H1 (cell line): ENCODE data around the gene PRIMPOL.

ENCODE experiments used
- ATF2 ChIP-seq: IDR thresholded peaks from 2 replicates; pipeline ENCODE4 v1.6.1; 2012; ENCODE audit warnings: low read length, inconsistent platforms
- HDAC6 ChIP-seq: IDR thresholded peaks from one replicate; pipeline ENCODE4 v1.7.1; 2012; ENCODE audit warnings: low read depth, mild to moderate bottlenecking, inconsistent platforms, low read length, moderate library complexity
- RAD21 ChIP-seq, 2 experiments: IDR thresholded peaks in 1 of 2; conservative IDR thresholded peaks in 1 of 2; 2 replicates each; pipeline ENCODE4 v1.6.1; 2011; ENCODE audit warnings: low read depth in 2 of 2, low read length in 2 of 2, improper control_type of control experiment in 1 of 2, inconsistent platforms in 1 of 2, mild to moderate bottlenecking in 1 of 2, moderate library complexity in 1 of 2

- TF ChIP-seq RAD21 (IDR thresholded peaks at IDR 0.05 in 1 of 2, conservative IDR thresholded peaks at IDR 0.05 in 1 of 2; ENCODE audit: low read depth in 2 of 2, low read length in 2 of 2): no peak
- no peak for TF ChIP-seq ATF2
- TF ChIP-seq HDAC6: no peak
These were observed 37.5 kb upstream of the PRIMPOL start for GRCh38 chr4:184612074-184612473.
